A549 (cell line): ENCODE measurements around the gene MERTK.
A peak's percentile ranks its signal among the peaks of the same experiment; 100 is the strongest.

ENCODE experiments used
- CBX8 ChIP-seq: fragments of 200-600 bp; sonication (generic); IDR thresholded peaks from 2 replicates; pipeline ENCODE4 v1.6.1; 2016
- JUNB ChIP-seq: fragments of >200 bp; sonication (Bioruptor Twin); formaldehyde crosslinking; IDR thresholded peaks from 2 replicates; pipeline ENCODE4 v1.6.1; 2016
- KDM5A ChIP-seq: fragments of 200-600 bp; sonication (generic); IDR thresholded peaks from 2 replicates; pipeline ENCODE4 v1.6.1; 2016; ENCODE audit warnings: antibody characterized with exemption, mild to moderate bottlenecking
- MAZ ChIP-seq: fragments of 150-350 bp; IDR thresholded peaks from 2 replicates; pipeline ENCODE4 v1.6.1; 2014; ENCODE audit warnings: antibody characterized with exemption, low read depth, low read length, borderline replicate concordance
- POLR2A ChIP-seq: IDR thresholded peaks from 2 replicates; pipeline ENCODE4 v1.6.1; 2012; ENCODE audit warnings: mild to moderate bottlenecking, low read length
- TF ChIP-seq, protein P1 (sequence below): fragments of >200 bp; sonication (Bioruptor Twin); formaldehyde crosslinking; IDR thresholded peaks from 3 replicates; pipeline ENCODE4 v1.5.1; 2016
- TF ChIP-seq, protein P2 (sequence below): fragments of 200-600 bp; sonication (generic); IDR thresholded peaks from 2 replicates; pipeline ENCODE4 v1.6.1; 2016; ENCODE audit warnings: antibody characterized with exemption, mild to moderate bottlenecking, moderate library complexity
- TF ChIP-seq, protein P3 (sequence below): fragments of 150-350 bp; IDR thresholded peaks from 2 replicates; pipeline ENCODE4 v1.6.1; 2014; ENCODE audit warnings: low read depth, mild to moderate bottlenecking, low read length

DNA sequence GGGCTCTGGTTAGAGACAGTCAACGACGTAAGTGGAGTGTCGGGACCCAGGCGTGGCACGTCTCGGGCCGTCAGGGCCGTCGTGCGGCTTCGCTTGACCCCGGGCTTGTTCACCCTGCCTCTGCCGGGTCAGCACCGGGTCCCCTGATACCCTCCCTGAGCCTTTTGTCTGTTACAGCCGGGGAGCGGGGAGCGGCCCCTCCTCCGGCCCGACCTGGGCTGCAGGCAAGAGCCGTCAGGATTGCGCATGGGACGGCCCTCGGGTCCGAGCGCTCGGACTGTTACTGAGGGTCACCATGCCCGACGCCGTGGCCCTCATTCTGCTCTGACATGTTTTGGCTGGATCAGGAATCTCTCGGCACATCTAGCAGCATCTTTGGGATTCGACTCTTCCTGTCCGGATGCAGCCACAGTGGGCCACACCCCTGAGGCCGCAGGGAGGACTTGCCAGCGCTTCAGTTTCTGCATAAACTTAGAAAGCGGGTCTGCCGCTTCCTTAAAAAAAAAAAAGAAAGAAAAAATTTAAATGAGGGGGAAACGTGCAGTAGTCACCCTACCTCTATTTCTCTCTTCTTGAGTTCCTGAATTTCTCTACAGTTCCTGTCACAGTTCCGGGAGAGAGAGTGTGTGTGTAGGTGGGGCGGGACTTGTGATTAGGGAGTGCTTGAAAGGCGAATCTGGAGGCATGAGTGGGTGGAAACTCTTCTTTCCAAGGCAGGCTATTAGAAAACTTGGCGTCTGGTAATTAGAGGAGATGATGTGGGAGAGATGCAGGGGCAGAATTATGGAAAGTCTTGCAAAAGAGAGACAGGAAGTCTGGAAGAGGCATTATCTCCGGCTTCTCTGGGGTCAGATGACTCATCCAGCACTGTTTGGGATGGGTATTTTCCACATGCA lies 157.6 kb downstream of the MERTK start:
- TF ChIP-seq JUNB: 0 out of 2 replicates have a peak, but pooled peaks have one; percentile 26
- no peak for TF ChIP-seq POLR2A
- TF ChIP-seq, protein P1, sequence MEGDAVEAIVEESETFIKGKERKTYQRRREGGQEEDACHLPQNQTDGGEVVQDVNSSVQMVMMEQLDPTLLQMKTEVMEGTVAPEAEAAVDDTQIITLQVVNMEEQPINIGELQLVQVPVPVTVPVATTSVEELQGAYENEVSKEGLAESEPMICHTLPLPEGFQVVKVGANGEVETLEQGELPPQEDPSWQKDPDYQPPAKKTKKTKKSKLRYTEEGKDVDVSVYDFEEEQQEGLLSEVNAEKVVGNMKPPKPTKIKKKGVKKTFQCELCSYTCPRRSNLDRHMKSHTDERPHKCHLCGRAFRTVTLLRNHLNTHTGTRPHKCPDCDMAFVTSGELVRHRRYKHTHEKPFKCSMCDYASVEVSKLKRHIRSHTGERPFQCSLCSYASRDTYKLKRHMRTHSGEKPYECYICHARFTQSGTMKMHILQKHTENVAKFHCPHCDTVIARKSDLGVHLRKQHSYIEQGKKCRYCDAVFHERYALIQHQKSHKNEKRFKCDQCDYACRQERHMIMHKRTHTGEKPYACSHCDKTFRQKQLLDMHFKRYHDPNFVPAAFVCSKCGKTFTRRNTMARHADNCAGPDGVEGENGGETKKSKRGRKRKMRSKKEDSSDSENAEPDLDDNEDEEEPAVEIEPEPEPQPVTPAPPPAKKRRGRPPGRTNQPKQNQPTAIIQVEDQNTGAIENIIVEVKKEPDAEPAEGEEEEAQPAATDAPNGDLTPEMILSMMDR: no peak
- TF ChIP-seq KDM5A: no peak; the same call in 1 of the 2 replicates
- no peak for TF ChIP-seq MAZ
- TF ChIP-seq, protein P2, sequence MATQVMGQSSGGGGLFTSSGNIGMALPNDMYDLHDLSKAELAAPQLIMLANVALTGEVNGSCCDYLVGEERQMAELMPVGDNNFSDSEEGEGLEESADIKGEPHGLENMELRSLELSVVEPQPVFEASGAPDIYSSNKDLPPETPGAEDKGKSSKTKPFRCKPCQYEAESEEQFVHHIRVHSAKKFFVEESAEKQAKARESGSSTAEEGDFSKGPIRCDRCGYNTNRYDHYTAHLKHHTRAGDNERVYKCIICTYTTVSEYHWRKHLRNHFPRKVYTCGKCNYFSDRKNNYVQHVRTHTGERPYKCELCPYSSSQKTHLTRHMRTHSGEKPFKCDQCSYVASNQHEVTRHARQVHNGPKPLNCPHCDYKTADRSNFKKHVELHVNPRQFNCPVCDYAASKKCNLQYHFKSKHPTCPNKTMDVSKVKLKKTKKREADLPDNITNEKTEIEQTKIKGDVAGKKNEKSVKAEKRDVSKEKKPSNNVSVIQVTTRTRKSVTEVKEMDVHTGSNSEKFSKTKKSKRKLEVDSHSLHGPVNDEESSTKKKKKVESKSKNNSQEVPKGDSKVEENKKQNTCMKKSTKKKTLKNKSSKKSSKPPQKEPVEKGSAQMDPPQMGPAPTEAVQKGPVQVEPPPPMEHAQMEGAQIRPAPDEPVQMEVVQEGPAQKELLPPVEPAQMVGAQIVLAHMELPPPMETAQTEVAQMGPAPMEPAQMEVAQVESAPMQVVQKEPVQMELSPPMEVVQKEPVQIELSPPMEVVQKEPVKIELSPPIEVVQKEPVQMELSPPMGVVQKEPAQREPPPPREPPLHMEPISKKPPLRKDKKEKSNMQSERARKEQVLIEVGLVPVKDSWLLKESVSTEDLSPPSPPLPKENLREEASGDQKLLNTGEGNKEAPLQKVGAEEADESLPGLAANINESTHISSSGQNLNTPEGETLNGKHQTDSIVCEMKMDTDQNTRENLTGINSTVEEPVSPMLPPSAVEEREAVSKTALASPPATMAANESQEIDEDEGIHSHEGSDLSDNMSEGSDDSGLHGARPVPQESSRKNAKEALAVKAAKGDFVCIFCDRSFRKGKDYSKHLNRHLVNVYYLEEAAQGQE: no peak
- no peak for TF ChIP-seq CBX8
- TF ChIP-seq, protein P3, sequence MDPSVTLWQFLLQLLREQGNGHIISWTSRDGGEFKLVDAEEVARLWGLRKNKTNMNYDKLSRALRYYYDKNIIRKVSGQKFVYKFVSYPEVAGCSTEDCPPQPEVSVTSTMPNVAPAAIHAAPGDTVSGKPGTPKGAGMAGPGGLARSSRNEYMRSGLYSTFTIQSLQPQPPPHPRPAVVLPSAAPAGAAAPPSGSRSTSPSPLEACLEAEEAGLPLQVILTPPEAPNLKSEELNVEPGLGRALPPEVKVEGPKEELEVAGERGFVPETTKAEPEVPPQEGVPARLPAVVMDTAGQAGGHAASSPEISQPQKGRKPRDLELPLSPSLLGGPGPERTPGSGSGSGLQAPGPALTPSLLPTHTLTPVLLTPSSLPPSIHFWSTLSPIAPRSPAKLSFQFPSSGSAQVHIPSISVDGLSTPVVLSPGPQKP: no peak
